Measurements from ENCODE around the gene ADCY10.

- TF ChIP-seq CTCF (IDR thresholded peaks at IDR 0.05): no peak
- no peak for TF ChIP-seq POLR2A (IDR thresholded peaks at IDR 0.05)
- TF ChIP-seq EP300 (IDR thresholded peaks at IDR 0.05): no peak
- TF ChIP-seq POLR2AphosphoS5 (IDR thresholded peaks at IDR 0.05): no peak
Observed at GRCh38 chr1:167789501-167789900, 124.4 kb downstream of the ADCY10 start.
